8988T (cell line): Measurements from ENCODE around the gene IL15.
"Not testable (repeated sequence)": the region's sequence is repeated elsewhere in the genome, so short reads cannot be mapped to it uniquely, and the experiment has no call there.

Source experiments
- DNase-seq: peaks from one replicate; pipeline ENCODE4 v3.0.0; 2011

The IL15 gene

GRCh38 chr4:141647966-141648365 lies 11.6 kb downstream of the IL15 start:
- DNase-seq: no peak

DNA sequence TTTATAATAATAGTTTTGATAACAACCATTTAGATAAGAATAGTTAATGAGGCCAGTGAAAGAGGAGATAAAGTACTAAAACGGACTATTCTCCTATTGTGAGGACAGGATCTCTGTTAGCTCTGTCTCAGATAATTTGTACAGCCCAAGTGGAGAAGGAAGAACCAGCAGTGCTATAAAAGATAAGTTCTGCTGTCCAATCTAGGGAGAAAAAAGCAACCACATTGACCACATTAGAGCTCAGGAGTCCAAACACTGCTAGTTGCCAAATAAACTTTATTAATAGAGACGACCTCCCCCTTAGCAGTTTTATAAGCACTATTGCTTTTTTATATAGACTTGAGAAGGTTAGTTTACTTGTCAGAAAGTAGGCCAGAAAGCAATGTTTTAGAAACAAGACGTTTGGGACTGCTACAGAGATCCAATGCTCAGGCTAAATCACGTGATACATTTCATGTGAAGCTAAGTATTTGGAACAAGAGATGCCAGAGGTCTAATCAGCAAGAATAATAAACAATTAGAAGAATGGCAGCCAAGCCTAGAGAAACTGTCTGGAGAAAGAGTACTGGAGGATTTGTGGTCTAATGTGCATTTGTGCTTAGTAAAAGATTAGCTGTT lies 15.9 kb downstream of the IL15 start:
- DNase-seq: no peak

DNA sequence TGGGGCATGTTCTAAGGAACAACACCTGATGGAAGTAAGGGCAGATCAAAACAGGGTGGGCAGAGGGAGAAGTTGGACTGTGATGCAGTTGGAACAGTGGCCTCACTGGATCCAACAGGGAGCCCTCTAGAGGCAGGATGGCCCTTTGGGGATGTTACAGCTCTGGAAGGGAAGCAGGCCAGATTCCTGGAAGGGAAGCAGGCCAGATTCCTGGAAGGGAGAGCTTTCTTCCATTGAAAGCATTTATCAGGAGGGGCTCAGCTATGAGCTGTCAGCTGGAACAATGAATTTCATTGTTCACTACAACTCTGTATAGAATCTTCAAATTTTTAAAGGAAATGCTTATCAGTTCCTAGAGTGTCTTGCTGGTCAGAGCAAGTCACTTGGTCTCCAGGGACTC lies 17.7 kb downstream of the IL15 start:
- DNase-seq: no peak

DNA sequence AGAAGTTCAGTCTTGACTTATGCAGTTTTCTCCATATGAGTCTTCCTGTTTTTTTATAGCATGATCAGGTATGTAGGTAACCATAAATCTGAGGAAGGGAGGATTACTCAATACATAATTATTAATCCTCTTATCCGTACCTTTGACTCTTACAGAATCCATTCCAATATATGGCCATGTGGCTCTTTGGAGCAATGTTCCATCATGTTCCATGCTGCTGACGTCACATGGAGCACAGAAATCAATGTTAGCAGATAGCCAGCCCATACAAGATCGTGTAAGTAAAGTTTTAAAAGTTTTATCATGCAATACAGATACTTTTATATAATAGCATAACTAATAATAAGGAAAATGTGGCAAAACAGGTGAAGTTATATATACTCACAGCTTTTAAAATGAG lies 19.6 kb downstream of the IL15 start:
- DNase-seq: no peak

GRCh38 chr4:141657550-141658250 lies 21.3 kb downstream of the IL15 start:
- DNase-seq: no peak

DNA sequence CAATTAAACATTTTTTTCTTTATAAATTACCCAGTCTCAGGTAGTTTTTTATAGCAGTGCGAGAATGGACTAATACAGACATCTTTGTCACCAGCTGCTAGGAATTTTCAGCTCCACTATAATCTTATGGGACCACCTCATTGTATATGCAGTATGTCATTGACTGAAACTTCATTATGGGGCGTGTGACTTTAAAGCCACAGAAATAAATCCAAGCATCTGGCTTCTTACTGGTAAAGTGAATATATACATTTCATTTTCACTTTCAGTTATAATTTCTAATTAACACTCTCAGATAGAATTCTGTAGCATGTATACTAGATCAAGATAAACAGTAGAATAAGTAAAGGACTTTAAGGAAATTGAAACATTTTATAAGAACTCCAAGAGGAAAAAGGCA lies 21.9 kb downstream of the IL15 start:
- DNase-seq: no peak

DNA sequence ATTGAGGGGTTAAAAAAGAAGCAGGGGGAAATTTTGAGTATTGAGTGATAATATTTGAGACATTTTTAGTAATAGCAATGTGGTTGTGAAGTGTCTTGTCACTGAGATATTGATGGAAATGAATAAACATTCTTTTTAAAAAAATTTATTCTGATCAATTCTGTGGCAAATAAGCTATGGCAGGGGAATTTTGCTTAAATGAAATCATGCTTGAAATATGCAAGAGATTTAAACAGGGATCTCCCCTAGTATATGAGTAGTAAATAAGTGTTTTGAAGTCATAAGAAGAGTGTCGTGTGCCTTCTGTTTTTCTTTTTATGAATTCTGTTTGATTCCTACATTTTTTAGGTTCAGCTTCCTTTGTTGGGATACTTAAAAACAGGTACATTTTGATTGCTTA lies 23.2 kb downstream of the IL15 start:
- DNase-seq: no peak

- DNase-seq: no peak
Observed at GRCh38 chr4:141660880-141661279, 24.5 kb downstream of the IL15 start.

DNA sequence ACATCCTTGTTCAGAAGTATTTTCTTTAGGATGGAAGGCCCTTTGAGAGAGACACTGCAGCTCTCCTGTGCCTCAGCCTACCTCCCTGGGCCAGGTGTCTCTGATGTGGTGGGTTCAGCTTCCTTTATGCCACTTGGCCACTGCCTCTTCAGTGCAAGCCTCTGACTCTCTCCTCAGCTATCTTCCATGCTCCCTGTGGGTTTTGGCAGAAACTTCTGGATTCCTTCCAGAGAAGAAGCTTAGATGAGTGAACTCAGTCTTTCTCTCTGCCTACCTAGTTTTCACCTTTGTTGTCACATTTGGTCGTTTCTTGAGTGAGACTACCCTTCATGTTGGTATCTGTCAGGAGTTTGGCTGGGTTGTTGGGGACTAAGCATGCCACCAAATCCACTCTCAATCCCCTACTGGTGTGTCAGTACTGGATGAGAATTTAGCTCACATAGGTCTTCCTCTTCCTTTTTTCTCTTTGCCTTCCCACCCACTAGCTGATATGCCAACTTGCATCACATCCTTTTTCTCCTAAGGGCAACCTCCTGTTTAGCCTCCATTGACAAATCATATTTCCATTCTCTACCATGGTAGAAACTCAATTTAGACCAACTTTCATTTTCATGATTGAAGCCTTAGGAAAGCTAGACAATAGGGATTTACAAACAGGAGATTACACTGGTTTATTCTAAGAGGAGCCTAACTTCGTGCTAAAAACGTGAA lies 32.0 kb downstream of the IL15 start:
- DNase-seq: no peak

DNA sequence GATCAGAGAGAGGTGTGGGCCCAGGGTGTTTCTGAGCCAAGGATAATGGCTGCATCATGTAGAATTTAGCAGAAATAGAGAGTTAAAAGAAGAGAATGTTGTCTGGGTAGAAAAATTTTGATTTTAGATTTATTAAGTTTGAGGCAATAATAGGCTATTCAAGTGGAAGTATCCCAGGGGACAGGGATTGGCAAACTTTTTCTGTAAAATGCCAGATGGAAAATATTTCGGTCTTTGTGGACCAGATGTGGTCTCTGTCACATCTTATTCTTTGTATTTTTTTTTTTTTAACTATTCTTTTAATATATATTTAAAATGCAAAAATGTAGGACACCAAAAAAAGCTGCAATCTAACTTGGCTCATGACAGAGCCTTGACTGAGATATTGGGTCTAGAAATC lies 33.1 kb downstream of the IL15 start:
- DNase-seq: no peak

GRCh38 chr4:141675384-141675783 lies 39.0 kb downstream of the IL15 start:
- DNase-seq: no peak

DNA sequence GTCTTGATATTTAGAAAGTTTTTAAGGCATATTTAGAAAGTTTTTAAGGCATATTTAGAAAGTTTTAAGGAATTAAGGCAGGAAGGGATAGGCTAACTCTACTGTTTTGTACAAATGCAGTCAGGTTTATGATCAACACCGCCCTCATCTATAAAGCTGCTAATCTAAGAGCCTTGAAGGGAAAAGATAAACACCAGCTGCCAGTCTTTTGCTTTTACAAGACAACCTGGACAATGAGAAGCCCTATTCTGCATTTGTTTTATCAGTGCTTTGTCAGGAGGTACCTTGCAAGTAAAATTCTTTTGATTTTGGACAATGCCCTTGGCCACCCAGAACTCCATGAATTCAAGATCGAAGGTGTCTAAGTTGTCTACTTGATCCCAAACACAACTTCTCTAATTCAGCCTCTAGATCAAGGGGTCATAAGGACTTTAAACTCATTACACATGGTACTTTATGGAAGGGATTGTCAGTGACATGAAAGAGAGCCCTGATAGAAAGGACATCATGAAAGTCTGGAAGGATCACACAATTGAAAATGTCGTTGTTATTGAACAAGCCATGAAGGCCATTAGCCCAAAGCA lies 39.8 kb downstream of the IL15 start:
- no peak for DNase-seq

GRCh38 chr4:141680060-141680459 lies 43.7 kb downstream of the IL15 start:
- no peak for DNase-seq

GRCh38 chr4:141684785-141685184 lies 48.4 kb downstream of the IL15 start:
- DNase-seq: no peak

DNA sequence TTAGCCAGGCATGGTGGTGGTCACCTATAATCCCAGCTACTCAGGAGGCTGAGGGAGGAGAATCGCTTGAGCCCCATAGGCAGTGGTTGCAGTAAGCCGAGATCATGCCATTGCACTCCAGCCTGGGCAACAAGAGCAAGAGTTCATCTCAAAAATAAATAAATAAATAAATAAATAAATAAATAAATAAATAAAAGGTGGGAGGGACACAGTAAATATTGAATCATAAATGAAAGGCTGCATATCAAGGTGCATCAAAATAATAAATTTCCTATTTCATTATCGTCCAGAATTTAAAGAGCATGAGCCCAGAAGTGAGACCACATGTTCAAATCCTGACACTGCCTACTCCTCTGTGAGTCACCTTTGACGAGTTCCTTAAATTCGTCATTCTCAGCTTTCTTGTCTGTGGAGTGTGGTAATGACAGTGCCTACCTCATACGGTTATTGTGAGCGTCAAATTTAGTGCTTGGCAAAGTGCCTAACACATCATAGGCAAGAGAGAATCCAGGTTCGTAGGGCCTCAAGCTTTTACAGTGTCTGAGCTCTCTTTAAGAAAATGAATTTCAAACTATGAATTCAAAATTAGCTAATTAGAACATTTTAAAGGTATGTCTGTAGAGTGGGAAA lies 49.9 kb downstream of the IL15 start:
- no peak for DNase-seq

DNA sequence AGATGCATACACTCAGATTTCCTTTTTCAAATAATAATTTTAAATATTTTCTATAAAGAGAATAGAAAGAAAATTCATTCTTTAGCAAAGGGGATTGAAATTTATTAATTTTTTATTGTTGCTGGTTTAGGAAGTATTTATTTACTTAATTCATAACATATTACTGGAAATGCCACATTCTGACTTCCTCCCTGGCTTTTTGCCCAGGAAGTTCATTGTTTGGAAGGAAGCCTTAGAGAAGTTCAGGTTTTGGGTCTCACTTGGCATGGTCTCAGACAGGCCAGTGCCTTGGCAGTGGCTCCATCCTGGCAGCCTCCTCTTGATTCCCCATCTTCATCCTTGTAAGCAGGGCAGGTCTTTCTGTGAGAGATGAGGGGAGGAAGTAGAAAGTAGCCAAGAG lies 50.5 kb downstream of the IL15 start:
- DNase-seq: no peak

GRCh38 chr4:141689726-141690296 lies 53.4 kb downstream of the IL15 start:
- DNase-seq: not testable (repeated sequence)

DNA sequence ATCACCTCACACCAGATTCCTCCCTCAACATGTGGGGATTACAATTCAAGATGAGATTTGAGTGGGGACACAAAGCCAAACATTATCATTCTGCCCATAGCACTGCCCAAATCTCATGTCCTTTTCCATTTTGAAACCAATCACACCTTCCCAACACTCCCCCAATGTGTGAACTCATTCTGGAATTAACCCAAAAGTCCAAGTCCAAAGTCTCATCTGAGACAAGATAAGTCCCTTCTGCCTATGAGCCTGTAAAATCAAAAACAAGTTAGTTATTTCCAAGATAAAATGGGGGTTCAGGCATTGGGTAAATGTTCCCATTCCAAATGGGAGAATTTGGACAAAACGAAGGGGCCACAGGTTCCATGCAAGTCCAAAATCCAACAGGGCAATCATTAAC lies 54.9 kb downstream of the IL15 start:
- not testable (repeated sequence) for DNase-seq

GRCh38 chr4:141692081-141692480 lies 55.7 kb downstream of the IL15 start:
- DNase-seq: no peak

- no peak for DNase-seq
Observed at GRCh38 chr4:141697116-141697515, 60.7 kb downstream of the IL15 start.

GRCh38 chr4:141702472-141703182 lies 66.2 kb downstream of the IL15 start:
- no peak for DNase-seq

DNA sequence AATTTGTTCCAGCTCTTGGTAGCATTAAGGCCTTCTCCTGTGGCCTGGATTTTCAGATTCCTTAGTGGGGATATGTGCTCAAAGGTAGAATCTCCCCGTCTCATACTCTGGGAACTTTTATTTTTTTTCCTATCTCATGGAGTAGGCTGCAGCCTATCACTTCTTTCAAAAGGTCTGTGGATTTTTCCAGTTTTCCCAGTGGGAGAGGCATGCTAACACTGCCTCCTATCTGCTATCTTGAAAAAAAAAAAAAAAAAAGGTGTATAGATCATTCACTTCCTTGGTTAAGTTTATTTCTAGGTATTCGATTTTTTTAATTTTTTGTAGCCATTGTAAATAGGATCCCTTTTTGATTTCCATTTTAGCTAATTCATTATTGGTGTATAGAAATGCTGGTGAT lies 67.1 kb downstream of the IL15 start:
- DNase-seq: no peak
